ENCODE measurements around the gene ADAM11. TPM values are rescaled to one million over a fixed set of nuclear protein-coding genes. Genes with fewer than 3 reads are reported as not detected.

ADAM11 gene
- total and polyA plus RNA-seq, 2 of the 13 experiments (the other 11 are each of a cell fraction or from before 2014, with no cell fraction given), result 0.38 to 0.91 TPM

DNA sequence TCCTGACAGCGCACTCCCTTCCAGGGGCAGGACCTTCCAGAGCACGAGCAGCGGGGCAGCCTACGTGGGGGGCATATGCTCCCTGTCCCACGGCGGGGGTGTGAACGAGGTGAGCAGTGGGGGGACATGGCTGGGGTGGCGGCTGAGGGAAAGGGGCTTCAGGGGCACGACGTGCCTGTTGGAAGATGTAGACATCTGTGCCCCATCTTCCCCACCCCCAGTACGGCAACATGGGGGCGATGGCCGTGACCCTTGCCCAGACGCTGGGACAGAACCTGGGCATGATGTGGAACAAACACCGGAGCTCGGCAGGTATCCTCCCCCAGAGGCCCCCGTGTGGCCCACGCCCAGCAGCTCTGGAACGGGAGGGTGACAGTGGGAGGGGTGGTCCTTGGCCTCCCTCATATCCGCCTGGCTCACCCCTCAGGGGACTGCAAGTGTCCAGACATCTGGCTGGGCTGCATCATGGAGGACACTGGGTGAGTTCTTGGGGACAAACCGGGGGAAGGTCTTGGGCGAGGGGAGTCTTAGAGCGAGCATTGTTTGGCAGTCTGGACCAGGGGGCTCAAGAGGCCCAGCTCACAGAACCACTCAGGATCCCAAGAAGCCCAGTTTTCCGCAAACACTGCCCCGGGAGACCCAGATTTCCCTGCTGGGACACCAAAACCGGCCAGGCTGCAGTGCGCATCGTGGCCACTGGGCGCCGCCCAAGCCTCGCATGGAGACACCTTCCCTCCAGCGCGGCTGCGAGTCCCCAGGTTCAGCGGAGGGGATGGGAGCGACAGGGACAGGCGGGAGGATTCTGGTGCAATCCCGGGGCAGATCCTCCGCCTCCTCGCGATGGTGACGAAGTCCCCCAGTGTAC, 15.7 kb downstream of the ADAM11 start (continued):
- TF ChIP-seq NFE2L1 (CRISPR knock-in tag; IDR thresholded peaks at IDR 0.05; ENCODE audit: borderline replicate concordance), result no peak
- TF ChIP-seq ZNF678 (CRISPR knock-in tag; IDR thresholded peaks at IDR 0.05), result no peak
- no peak for TF ChIP-seq ZNF841 (CRISPR knock-in tag; IDR thresholded peaks at IDR 0.05; ENCODE audit: borderline replicate concordance)
- TF ChIP-seq, protein P1, sequence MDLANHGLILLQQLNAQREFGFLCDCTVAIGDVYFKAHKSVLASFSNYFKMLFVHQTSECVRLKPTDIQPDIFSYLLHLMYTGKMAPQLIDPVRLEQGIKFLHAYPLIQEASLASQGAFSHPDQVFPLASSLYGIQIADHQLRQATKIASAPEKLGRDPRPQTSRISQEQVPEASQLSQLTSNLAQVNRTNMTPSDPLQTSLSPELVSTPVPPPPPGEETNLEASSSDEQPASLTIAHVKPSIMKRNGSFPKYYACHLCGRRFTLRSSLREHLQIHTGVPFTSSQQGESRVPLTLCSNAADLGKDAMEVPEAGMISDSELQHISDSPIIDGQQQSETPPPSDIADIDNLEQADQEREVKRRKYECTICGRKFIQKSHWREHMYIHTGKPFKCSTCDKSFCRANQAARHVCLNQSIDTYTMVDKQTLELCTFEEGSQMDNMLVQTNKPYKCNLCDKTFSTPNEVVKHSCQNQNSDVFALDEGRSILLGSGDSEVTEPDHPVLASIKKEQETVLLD (CRISPR knock-in tag; IDR thresholded peaks at IDR 0.05; ENCODE audit: low read depth), result no peak
- TF ChIP-seq HNRNPUL1 (IDR thresholded peaks at IDR 0.05; ENCODE audit: low read depth, low read length), result no peak
- TF ChIP-seq ZNF788 (CRISPR knock-in tag; IDR thresholded peaks at IDR 0.05; ENCODE audit: borderline replicate concordance), result no peak
- TF ChIP-seq AGO2 (optimal IDR thresholded peaks at IDR 0.05; ENCODE audit: low read depth, low read length), result no peak
- no peak for TF ChIP-seq SMYD3 (CRISPR knock-in tag; IDR thresholded peaks at IDR 0.05)
- no peak for TF ChIP-seq ZC3H13 (CRISPR knock-in tag; IDR thresholded peaks at IDR 0.05)
- TF ChIP-seq, protein P2, sequence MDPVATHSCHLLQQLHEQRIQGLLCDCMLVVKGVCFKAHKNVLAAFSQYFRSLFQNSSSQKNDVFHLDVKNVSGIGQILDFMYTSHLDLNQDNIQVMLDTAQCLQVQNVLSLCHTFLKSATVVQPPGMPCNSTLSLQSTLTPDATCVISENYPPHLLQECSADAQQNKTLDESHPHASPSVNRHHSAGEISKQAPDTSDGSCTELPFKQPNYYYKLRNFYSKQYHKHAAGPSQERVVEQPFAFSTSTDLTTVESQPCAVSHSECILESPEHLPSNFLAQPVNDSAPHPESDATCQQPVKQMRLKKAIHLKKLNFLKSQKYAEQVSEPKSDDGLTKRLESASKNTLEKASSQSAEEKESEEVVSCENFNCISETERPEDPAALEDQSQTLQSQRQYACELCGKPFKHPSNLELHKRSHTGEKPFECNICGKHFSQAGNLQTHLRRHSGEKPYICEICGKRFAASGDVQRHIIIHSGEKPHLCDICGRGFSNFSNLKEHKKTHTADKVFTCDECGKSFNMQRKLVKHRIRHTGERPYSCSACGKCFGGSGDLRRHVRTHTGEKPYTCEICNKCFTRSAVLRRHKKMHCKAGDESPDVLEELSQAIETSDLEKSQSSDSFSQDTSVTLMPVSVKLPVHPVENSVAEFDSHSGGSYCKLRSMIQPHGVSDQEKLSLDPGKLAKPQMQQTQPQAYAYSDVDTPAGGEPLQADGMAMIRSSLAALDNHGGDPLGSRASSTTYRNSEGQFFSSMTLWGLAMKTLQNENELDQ (CRISPR knock-in tag; IDR thresholded peaks at IDR 0.05; ENCODE audit: borderline replicate concordance), result no peak
- no peak for TF ChIP-seq MAZ (IDR thresholded peaks at IDR 0.05; ENCODE audit: borderline replicate concordance, low read depth, low read length)
- no peak for TF ChIP-seq MAZ (CRISPR knock-in tag; IDR thresholded peaks at IDR 0.05; ENCODE audit: low read depth)
- peak; percentile 98 for TF ChIP-seq RAD21 (CRISPR knock-in tag; IDR thresholded peaks at IDR 0.05)
- no peak for TF ChIP-seq ZNF446 (CRISPR knock-in tag; IDR thresholded peaks at IDR 0.05)
- TF ChIP-seq ZNF629 (CRISPR knock-in tag; conservative IDR thresholded peaks at IDR 0.05), result no peak
- TF ChIP-seq, protein P3, sequence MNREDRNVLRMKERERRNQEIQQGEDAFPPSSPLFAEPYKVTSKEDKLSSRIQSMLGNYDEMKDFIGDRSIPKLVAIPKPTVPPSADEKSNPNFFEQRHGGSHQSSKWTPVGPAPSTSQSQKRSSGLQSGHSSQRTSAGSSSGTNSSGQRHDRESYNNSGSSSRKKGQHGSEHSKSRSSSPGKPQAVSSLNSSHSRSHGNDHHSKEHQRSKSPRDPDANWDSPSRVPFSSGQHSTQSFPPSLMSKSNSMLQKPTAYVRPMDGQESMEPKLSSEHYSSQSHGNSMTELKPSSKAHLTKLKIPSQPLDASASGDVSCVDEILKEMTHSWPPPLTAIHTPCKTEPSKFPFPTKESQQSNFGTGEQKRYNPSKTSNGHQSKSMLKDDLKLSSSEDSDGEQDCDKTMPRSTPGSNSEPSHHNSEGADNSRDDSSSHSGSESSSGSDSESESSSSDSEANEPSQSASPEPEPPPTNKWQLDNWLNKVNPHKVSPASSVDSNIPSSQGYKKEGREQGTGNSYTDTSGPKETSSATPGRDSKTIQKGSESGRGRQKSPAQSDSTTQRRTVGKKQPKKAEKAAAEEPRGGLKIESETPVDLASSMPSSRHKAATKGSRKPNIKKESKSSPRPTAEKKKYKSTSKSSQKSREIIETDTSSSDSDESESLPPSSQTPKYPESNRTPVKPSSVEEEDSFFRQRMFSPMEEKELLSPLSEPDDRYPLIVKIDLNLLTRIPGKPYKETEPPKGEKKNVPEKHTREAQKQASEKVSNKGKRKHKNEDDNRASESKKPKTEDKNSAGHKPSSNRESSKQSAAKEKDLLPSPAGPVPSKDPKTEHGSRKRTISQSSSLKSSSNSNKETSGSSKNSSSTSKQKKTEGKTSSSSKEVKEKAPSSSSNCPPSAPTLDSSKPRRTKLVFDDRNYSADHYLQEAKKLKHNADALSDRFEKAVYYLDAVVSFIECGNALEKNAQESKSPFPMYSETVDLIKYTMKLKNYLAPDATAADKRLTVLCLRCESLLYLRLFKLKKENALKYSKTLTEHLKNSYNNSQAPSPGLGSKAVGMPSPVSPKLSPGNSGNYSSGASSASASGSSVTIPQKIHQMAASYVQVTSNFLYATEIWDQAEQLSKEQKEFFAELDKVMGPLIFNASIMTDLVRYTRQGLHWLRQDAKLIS (CRISPR knock-in tag; IDR thresholded peaks at IDR 0.05), result no peak
- TF ChIP-seq, protein P4, sequence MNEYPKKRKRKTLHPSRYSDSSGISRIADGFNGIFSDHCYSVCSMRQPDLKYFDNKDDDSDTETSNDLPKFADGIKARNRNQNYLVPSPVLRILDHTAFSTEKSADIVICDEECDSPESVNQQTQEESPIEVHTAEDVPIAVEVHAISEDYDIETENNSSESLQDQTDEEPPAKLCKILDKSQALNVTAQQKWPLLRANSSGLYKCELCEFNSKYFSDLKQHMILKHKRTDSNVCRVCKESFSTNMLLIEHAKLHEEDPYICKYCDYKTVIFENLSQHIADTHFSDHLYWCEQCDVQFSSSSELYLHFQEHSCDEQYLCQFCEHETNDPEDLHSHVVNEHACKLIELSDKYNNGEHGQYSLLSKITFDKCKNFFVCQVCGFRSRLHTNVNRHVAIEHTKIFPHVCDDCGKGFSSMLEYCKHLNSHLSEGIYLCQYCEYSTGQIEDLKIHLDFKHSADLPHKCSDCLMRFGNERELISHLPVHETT (CRISPR knock-in tag; conservative IDR thresholded peaks at IDR 0.05), result no peak
- no peak for TF ChIP-seq FOXC1 (CRISPR knock-in tag; IDR thresholded peaks at IDR 0.05; ENCODE audit: borderline replicate concordance)
- no peak for TF ChIP-seq BRCA1 (CRISPR knock-in tag; IDR thresholded peaks at IDR 0.05)
- no peak for TF ChIP-seq WIZ (CRISPR knock-in tag; IDR thresholded peaks at IDR 0.05)
- no peak for TF ChIP-seq ZFP36 (IDR thresholded peaks at IDR 0.05; ENCODE audit: borderline replicate concordance, low read depth, low read length, partially characterized antibody)
